ENCODE data around the gene CD302. TPM values are rescaled to one million over a fixed set of nuclear protein-coding genes. Genes with fewer than 3 reads are reported as not detected.
"Not testable (repeated sequence)": the region's sequence is repeated elsewhere in the genome, so short reads cannot be mapped to it uniquely, and the experiment has no call there.

The CD302 gene
- total and polyA plus RNA-seq, 10 of the 15 experiments (the other 5 are each of a cell fraction or from before 2014, with no cell fraction given): 0.48 to 4.0 (median 2.1) TPM

- no peak for TF ChIP-seq CUX1 (IDR thresholded peaks at IDR 0.05; ENCODE audit: insufficient replicate concordance, low read depth, low read length)
These were observed 72.3 kb downstream of the CD302 start (continued) for GRCh38 chr2:159725713-159726112.

- ATAC-seq; H4K20me1 ChIP-seq (ENCODE audit: control insufficient read depth, insufficient read depth); RAD21 ChIA-PET (ENCODE audit: unreplicated experiment); H2AFZ ChIP-seq (ENCODE audit: control insufficient read depth, low read depth, low read length); in situ Hi-C loops (cut with MboI); H3K27me3 ChIP-seq (replicated peaks in 1 of 2; ENCODE audit: control insufficient read depth in 2 of 2, insufficient read depth in 2 of 2, low read length in 1 of 2); DNase-seq (ENCODE audit: low read depth, low spot score); FAIRE-seq; H3K4me3 ChIP-seq; intact Hi-C loops (cut with micrococcal nuclease; ENCODE audit: unreplicated experiment); H3K4me1 ChIP-seq (ENCODE audit: control insufficient read depth, insufficient read depth, low read length); H3K9ac ChIP-seq (ENCODE audit: control insufficient read depth, insufficient read depth, low read length); H3K27ac ChIP-seq (ENCODE audit: control insufficient read depth, insufficient read depth); BruUV-seq (replicated peaks); POLR2A ChIA-PET; H3K4me2 ChIP-seq (ENCODE audit: control insufficient read depth, insufficient read depth): not testable (repeated sequence)
- 0 out of 2 replicates have a peak, but pooled peaks have one; percentile 30 for TF ChIP-seq ZNF217 (IDR thresholded peaks at IDR 0.05)
- H3K9me3 ChIP-seq (replicated peaks; ENCODE audit: control insufficient read depth, insufficient read depth, low read length): peaks cover 14% of the 10 kb centered on the region
- H3K79me2 ChIP-seq (ENCODE audit: control insufficient read depth, insufficient read depth, low read length): peaks cover 92% of the 10 kb centered on the region
- 69% methylated on average over 6 of the region's 6 CpGs for WGBS (ENCODE audit: insufficient coverage, insufficient replicate concordance, low lambda C conversion rate, missing lambda C conversion rate)
- peaks cover 0 to 32% of the 10 kb centered on the region in 2 experiments for H3K36me3 ChIP-seq (ENCODE audit: control insufficient read depth in 2 of 2, insufficient read depth in 2 of 2, low read length in 1 of 2)
- ChIA-PET CTCF (interaction anchor here (0.6 to 0.8 kb wide), 2 partner anchors 29 to 67 kb away, joined by 3 read pairs; no protein-coding TSS in a partner anchor), SMC1A (ENCODE audit: uncharacterized antibody, unreplicated experiment) (interaction anchor here (1.8 kb wide), 1 partner anchor 10 kb away, joined by 8 read pairs; no protein-coding TSS in a partner anchor)
These were observed 73.0 kb downstream of the CD302 start for GRCh38 chr2:159724795-159725572.
